HG03108 (cell line): ENCODE results near the gene TMEM158.

Experiments
- ATAC-seq: cut with Tn5 transposase; IDR thresholded peaks from one replicate; pipeline ENCODE4 v1.9.1; 2021; ENCODE audit warnings: moderate library complexity; ENCODE audit not compliant: unreplicated experiment

The TMEM158 gene

GRCh38 chr3:45205126-45205525 lies 21.0 kb downstream of the TMEM158 start:
- ATAC-seq: no peak

DNA sequence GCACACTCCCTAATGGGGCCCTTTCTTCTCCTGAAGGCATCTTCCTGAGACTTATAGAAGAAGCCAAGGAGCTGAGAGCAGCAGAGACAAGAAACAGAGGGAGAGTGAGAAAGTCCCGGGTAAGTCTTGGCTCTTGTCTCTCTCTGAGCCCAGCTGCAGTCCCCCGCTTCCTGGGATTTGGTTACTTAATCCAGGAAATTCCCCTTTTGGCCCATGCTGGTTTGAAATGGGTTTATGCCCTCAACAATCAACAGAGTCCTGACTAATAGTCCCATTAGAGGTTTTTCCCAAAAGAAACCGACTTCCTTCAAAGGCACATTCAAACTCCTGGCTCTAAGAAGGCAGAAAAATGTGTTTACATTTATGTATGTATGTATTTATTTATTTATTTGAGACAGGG lies 22.0 kb downstream of the TMEM158 start:
- ATAC-seq: no peak

GRCh38 chr3:45199837-45200648 lies 26.0 kb downstream of the TMEM158 start:
- no peak for ATAC-seq

DNA sequence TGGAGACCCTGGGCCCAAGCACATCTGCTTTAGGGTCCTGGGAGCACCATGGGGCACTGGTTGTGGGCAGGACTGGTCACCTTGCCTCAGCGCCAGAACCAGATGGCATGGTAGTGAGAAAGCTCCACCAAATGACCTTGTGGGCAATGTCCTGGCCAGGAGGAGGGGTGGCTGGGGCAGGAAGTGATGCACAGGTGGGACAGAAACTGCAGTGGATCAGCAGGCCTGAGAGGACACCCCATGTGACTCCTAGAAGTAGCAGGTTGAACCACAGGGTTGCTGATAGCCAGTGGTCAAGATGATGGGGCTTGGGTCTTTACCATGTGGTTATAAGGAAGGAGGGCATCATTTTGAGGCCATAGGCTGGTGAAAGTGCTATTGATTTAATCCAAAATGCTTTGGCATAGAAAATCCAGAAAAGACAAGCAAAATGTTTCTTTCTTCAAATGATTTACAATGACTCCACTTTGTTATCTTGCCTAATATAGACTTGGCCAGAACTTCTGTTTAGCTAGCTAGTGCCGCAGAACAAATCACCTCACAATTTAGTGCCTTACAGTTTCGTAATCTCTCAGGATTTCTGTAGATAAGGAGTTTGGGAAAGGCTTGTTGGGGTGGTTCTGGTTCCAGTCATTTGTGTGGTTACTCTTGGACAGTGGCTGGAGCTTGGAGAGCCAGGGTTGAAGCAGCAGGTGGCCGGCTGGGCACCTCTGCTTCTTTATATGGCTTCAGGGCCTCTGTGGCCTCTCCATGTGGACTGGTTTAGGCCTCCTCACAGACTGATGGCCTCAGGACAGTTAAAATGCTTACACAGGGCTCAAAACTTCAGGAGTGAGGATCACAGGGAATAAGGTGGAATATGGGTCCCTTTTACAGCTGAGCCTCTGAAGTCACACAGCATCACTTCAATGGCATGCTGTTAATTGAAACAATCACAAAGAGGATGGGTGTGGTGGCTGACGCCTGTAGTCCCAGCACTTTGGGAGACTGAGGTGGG lies 27.5 kb downstream of the TMEM158 start:
- no peak for ATAC-seq

DNA sequence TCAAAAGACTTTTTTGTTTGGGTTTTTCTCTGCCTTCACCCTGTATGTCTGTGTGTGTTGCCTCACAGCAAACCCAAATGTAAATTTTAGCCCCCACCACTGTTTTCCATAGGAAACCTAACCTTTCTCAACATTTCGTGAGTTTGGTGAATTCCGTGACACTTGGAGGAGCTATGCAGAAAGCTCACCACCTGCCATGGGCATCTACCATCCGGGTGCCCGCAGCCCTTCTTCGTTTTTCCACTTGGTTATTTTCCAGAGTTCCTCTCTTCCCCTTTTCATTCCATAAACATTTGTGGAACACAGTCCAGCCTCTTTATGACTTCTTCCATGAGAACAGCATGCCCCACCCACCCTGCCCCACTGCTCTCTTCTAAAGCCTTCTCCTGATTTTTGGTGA lies 31.3 kb downstream of the TMEM158 start:
- no peak for ATAC-seq

DNA sequence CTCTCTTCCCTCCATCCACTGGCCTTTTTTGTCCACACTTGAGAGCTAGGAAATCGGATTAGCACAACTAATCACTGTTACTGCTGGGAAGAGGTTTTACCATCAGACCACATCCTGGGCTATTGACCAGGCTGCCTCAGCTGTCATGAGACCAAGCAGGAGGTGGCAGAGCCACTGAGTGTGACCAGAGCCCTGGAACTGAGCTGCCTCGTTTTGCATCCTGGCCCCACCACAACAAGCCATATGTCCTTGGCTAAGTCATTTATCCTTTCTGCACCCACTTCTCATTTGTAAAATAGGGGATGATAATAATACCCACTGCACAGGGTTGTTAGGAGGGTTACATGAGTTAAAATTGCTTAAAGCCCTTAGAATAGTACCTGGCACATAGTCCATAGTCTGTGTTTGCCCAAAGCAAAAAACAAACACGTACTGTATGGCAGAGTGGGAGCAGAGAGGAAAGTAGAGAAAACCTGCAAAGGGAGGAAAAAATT lies 34.1 kb downstream of the TMEM158 start:
- no peak for ATAC-seq

DNA sequence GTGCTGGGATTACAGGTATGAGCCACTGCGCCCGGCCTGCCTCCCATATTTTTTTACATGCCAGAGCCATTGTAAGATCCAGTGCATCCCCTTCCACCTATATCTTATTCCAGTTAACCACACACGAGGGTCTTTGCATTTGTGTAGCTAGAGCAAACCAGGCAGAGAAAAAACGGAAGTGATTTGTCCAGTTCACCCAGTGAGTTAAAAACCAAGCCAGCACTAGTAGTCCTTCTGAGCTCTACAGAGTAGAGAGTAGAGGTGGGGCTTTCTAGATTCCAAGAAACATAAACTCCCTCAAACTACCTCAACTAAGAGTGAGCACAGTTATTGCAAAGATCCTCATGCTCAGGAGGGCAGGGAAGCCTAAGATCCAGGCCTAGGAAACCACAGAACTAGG lies 34.7 kb downstream of the TMEM158 start:
- ATAC-seq: no peak

DNA sequence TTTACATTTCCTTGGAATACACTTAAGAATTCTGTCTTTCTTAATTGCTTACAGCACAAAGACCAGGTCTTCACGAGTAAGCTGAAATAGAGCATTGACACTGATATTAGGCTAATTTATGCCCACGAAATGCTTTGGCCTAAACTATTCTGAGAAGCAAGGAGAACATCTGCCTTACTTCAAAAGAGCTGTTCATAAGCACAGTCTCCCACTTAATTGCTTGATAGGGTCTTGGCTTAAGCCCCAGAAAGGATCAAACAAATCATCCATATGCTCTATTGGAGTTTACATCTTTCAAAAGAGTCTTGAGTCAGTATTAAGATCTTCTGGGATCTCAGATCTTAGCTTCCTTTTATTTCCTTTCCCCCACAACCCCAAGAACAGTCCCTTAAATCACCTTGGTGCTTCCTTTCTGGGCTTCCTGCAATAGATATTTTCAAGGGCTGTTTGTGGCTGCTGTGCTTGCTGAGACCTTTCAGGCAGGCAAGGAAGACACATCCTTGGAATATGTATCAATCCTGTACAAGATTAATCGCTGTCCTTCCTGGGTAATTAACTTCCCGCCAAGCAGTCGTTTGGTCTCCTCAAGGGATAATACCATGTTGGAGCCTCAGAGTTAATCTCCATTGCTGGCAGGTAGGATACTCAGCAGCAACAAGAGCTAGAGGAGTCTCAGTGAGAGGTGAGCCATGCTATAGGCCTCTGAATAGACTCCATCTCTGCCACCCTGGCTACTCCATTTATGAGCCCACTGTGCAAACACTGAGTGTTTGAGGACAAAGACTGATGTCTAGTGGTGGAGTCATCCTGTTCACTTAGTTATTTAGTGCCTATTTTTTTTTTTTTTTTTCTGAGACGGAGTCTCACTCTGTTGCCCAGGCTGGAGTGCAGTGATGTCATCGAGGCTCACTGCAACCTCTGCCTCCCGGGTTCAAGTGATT lies 37.1 kb downstream of the TMEM158 start:
- no peak for ATAC-seq

- ATAC-seq: no peak
Observed at GRCh38 chr3:45187694-45188141, 38.4 kb downstream of the TMEM158 start.

DNA sequence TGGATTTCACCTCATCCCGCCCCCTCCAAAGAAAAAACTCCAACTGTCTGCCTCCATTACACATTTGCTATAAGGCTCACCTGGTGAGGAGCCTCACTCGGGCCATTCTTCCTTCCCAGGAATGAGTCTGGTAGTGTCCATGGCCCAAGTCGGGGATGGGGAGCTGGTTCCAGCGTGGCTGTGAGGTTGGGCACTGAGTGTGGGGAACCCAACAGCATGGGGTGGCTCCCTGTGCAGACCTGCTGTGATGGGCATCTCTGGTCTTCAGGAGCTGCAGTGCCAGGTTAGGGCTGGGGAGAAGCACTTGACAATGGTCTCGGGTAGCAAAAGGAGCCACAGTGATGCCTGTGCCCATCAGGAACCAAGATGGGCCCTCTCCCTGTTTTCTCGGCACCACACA lies 39.2 kb downstream of the TMEM158 start:
- no peak for ATAC-seq

GRCh38 chr3:45185461-45185860 lies 40.6 kb downstream of the TMEM158 start:
- no peak for ATAC-seq

DNA sequence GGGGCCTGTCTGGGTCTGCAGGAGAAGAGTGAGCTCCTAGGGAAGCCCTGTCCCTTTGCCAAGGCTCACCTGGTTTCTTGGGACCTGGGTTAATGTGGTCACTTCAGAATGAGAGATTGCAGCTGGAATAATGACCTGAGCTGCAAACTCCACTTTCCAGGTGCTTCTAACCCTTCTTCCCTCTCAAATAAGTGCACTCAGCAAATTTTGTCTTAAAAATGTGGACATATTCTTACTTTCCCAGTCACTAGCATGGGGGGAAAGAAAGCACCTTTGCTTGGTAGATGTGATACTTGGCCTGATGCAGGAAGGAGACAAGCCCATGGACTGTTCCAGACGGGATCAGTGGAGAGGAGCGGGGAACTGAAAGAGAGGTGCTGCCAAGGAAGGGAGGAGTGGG lies 41.0 kb downstream of the TMEM158 start:
- ATAC-seq: no peak

GRCh38 chr3:45183872-45184262 lies 42.2 kb downstream of the TMEM158 start:
- ATAC-seq: no peak

- no peak for ATAC-seq
Observed at GRCh38 chr3:45182915-45183871, 42.9 kb downstream of the TMEM158 start.

- ATAC-seq: no peak
Observed at GRCh38 chr3:45181496-45181895, 44.6 kb downstream of the TMEM158 start.

- no peak for ATAC-seq
Observed at GRCh38 chr3:45180899-45181298, 45.2 kb downstream of the TMEM158 start.

- no peak for ATAC-seq
Observed at GRCh38 chr3:45180051-45180450, 46.0 kb downstream of the TMEM158 start.

- no peak for ATAC-seq
Observed at GRCh38 chr3:45179163-45179562, 46.9 kb downstream of the TMEM158 start.
